Measurements from ENCODE around the gene MANBA. TPM values are rescaled to one million over a fixed set of nuclear protein-coding genes. Genes with fewer than 3 reads are reported as not detected.
"Not testable (repeated sequence)": the region's sequence is repeated elsewhere in the genome, so short reads cannot be mapped to it uniquely, and the experiment has no call there.

Gene MANBA
- total RNA-seq, 2 experiments from 2014 or later, result 9.8 to 11.0 TPM

- intact Hi-C loops (cut with micrococcal nuclease); H3K4me1 Mint-ChIP-seq (ENCODE audit: low read depth): not testable (repeated sequence)
These were observed 47.0 kb downstream of the MANBA start for GRCh38 chr4:102713774-102714173.

DNA sequence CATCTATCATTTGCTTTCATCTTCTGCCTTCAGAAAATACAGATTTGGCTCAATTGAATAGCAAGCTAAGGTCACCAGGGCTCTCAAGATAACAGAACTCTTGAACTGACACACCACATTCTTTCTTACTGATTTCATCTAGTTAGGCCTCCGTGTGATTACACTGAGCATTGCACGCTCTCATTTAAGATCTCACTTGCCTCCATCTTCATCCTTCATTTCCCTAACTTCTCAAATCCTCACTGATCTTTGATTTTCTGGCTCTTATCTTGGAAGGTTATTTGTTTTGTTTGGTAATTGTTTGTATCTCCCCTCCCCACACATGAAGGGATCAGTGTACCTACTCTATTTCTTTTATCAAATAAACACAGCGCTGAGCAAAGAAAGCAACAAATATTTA lies 47.7 kb downstream of the MANBA start:
- CTCF ChIA-PET, result interaction anchor here (0.7 to 1.0 kb wide), 2 partner anchors 17 to 289 kb away, joined by 3 read pairs; no protein-coding TSS in a partner anchor
- no peaks in the 10 kb centered on the region for H3K9me3 Mint-ChIP-seq
- H3K4me3 Mint-ChIP-seq, result no peak overlapping the region
- H3K27me3 Mint-ChIP-seq (ENCODE audit: low read depth), result no peaks in the 10 kb centered on the region
- intact Hi-C loops (cut with micrococcal nuclease), result no loop called here
- H3K27ac Mint-ChIP-seq, result no peak overlapping the region
- H3K4me1 Mint-ChIP-seq (ENCODE audit: low read depth), result peaks cover 3% of the 10 kb centered on the region
- peaks cover 13% of the 10 kb centered on the region for H3K36me3 Mint-ChIP-seq (ENCODE audit: low read depth)
- DNase-seq, result no peak

More at GRCh38 chr4:102713774-102714173, 47.0 kb downstream of the MANBA start:
- H3K36me3 Mint-ChIP-seq (ENCODE audit: low read depth), result peaks cover 15% of the 10 kb centered on the region
- CTCF ChIA-PET; H3K9me3 Mint-ChIP-seq; H3K27ac Mint-ChIP-seq; DNase-seq; H3K27me3 Mint-ChIP-seq (ENCODE audit: low read depth); H3K4me3 Mint-ChIP-seq: not testable (repeated sequence)

- H3K36me3 Mint-ChIP-seq (ENCODE audit: low read depth), result peaks cover 22% of the 10 kb centered on the region
- no peak overlapping the region for H3K27ac Mint-ChIP-seq
- intact Hi-C loops (cut with micrococcal nuclease), result no loop called here
- no peaks in the 10 kb centered on the region for H3K9me3 Mint-ChIP-seq
- DNase-seq, result no peak
- CTCF ChIA-PET, result no interaction called here
- peaks cover 3% of the 10 kb centered on the region for H3K4me1 Mint-ChIP-seq (ENCODE audit: low read depth)
- no peak overlapping the region for H3K4me3 Mint-ChIP-seq
- no peaks in the 10 kb centered on the region for H3K27me3 Mint-ChIP-seq (ENCODE audit: low read depth)
These were observed 49.8 kb downstream of the MANBA start for GRCh38 chr4:102710986-102711385.

DNA sequence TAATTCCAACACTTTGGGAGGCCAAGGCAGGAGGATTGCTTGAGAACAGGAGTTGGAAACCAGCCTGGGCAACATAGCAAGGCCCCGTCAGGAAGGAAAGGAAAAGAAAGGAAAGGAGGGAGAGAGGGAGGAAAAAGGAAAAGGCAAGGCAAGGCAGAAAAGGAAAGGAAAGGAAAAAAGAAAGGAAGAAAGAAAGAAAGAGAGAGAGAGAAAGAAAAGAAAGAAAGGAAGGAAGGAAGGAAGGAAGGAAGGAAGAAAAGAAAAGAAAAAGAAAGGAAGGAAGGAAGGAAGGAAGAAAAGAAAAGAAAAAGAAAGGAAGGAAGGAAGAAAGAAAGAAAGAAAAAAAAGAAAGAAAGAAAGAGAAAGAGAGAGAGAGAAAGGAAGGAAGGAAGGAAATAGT lies 51.7 kb downstream of the MANBA start:
- H3K4me1 Mint-ChIP-seq (ENCODE audit: low read depth); H3K4me3 Mint-ChIP-seq; CTCF ChIA-PET; H3K9me3 Mint-ChIP-seq; H3K27me3 Mint-ChIP-seq (ENCODE audit: low read depth); intact Hi-C loops (cut with micrococcal nuclease); DNase-seq; H3K27ac Mint-ChIP-seq: not testable (repeated sequence)
- H3K36me3 Mint-ChIP-seq (ENCODE audit: low read depth), result peaks cover 22% of the 10 kb centered on the region

DNA sequence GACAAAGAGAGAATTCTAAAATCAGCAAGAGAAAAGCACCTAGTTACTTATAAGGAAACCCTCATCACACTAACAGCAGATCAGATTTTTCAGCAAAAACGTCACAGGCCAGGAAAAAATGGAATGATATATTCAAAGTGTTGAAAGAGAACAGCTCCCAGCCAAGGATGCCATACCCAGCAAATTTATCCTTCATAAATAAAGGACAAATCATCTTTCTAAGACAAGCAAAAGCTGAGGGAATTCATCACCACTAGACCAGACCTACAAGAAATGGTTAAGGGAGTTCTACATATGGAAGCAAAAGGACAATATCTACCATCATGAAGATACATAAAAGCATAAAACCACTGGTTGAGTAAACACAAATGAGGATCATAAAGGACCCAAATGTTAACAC lies 53.6 kb downstream of the MANBA start:
- CTCF ChIA-PET, result no interaction called here
- Mint-ChIP-seq H3K4me3 (no peak overlapping the region), H3K9me3 (no peaks in the 10 kb centered on the region), H3K36me3 (ENCODE audit: low read depth) (peaks cover 15% of the 10 kb centered on the region), H3K27ac (no peak overlapping the region), H3K27me3 (ENCODE audit: low read depth) (no peaks in the 10 kb centered on the region), H3K4me1 (ENCODE audit: low read depth) (peaks cover 4% of the 10 kb centered on the region)
- intact Hi-C loops (cut with micrococcal nuclease), result no loop called here
- DNase-seq, result no peak

DNA sequence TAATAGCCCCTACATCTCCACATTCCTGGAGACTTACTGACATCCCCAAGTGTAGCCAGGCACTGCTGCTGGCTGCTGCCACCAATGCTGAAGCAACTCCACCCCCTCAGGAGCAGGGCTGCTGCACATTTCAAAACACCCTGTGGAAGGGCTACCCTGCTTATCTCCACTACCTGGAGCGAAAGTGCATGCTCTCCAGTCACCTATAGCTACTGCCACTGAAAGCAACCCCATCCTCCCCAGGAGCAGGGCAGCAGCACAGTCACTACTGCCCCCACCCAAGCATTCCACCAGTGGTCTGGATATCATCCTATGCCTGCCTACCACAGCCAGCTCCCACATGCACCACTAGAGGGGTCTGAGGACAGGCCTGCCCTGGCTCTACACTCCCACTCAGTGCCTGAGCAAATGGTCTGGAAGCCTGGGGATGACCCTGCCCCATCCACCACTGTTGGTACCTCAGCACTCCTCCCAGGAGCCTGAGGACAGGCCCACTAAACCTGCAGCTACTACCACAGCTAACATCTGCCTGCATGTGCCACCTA lies 55.3 kb downstream of the MANBA start:
- H3K4me1 Mint-ChIP-seq (ENCODE audit: low read depth), result peaks cover 4% of the 10 kb centered on the region
- H3K27ac Mint-ChIP-seq, result no peak overlapping the region
- CTCF ChIA-PET, result no interaction called here
- peaks cover 14% of the 10 kb centered on the region for H3K36me3 Mint-ChIP-seq (ENCODE audit: low read depth)
- intact Hi-C loops (cut with micrococcal nuclease), result no loop called here
- no peaks in the 10 kb centered on the region for H3K27me3 Mint-ChIP-seq (ENCODE audit: low read depth)
- no peak for DNase-seq
- H3K9me3 Mint-ChIP-seq, result no peaks in the 10 kb centered on the region
- H3K4me3 Mint-ChIP-seq, result no peak overlapping the region

DNA sequence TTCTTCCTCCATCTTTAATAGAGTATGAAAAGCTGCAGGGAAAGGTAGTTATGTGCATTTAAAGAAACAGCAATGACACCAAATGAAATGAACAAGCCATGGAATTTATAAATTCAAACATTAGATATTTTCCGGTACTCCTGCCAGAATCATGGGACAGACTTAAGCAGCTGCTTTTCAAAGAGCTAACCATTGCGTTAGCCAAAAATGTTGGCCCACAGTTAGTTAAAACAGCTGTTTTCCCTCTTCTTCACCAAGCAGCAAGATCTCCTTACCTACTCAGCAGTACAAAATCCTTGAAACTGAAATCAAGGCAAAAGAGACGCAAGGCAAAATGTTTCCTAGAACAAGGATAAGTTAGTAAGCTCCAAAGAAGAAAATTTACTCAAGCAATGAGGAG lies 64.0 kb downstream of the MANBA start:
- Mint-ChIP-seq H3K27me3 (ENCODE audit: low read depth) (no peaks in the 10 kb centered on the region), H3K36me3 (ENCODE audit: low read depth) (peaks cover 4% of the 10 kb centered on the region), H3K9me3 (no peaks in the 10 kb centered on the region), H3K4me1 (ENCODE audit: low read depth) (no peaks in the 10 kb centered on the region), H3K4me3 (no peak overlapping the region), H3K27ac (no peak overlapping the region)
- intact Hi-C loops (cut with micrococcal nuclease), result no loop called here
- no peak for DNase-seq
- CTCF ChIA-PET, result no interaction called here

- no peak overlapping the region for H3K4me3 Mint-ChIP-seq
- no peaks in the 10 kb centered on the region for H3K27me3 Mint-ChIP-seq (ENCODE audit: low read depth)
- CTCF ChIA-PET, result interaction anchor here (0.6 kb wide), 2 partner anchors 9 to 143 kb away, joined by 3 read pairs; no protein-coding TSS in a partner anchor
- peaks cover 5% of the 10 kb centered on the region for H3K36me3 Mint-ChIP-seq (ENCODE audit: low read depth)
- no peak overlapping the region for H3K27ac Mint-ChIP-seq
- no peak for DNase-seq
- intact Hi-C loops (cut with micrococcal nuclease), result no loop called here
- no peaks in the 10 kb centered on the region for H3K9me3 Mint-ChIP-seq
- H3K4me1 Mint-ChIP-seq (ENCODE audit: low read depth), result no peaks in the 10 kb centered on the region
These were observed 66.0 kb downstream of the MANBA start for GRCh38 chr4:102694791-102695190.

- no peak overlapping the region for H3K4me3 Mint-ChIP-seq
- no peak overlapping the region for H3K27ac Mint-ChIP-seq
- no peaks in the 10 kb centered on the region for H3K4me1 Mint-ChIP-seq (ENCODE audit: low read depth)
- no peaks in the 10 kb centered on the region for H3K27me3 Mint-ChIP-seq (ENCODE audit: low read depth)
- CTCF ChIA-PET, result interaction anchor here (0.6 kb wide), 1 partner anchor 768 kb away, joined by 3 read pairs; no protein-coding TSS in a partner anchor
- no peaks in the 10 kb centered on the region for H3K9me3 Mint-ChIP-seq
- intact Hi-C loops (cut with micrococcal nuclease), result no loop called here
- DNase-seq, result no peak
- H3K36me3 Mint-ChIP-seq (ENCODE audit: low read depth), result peaks cover 7% of the 10 kb centered on the region
These were observed 66.9 kb downstream of the MANBA start for GRCh38 chr4:102693861-102694260.

- DNase-seq, result no peak
- Mint-ChIP-seq H3K36me3 (ENCODE audit: low read depth) (peaks cover 7% of the 10 kb centered on the region), H3K4me1 (ENCODE audit: low read depth) (no peaks in the 10 kb centered on the region), H3K27me3 (ENCODE audit: low read depth) (no peaks in the 10 kb centered on the region), H3K4me3 (no peak overlapping the region), H3K27ac (no peak overlapping the region), H3K9me3 (no peaks in the 10 kb centered on the region)
- intact Hi-C loops (cut with micrococcal nuclease), result no loop called here
- CTCF ChIA-PET, result interaction anchor here (0.6 kb wide), 1 partner anchor 769 kb away, joined by 3 read pairs; no protein-coding TSS in a partner anchor
These were observed 67.4 kb downstream of the MANBA start for GRCh38 chr4:102693262-102693850.

GRCh38 chr4:102692474-102692873 lies 68.3 kb downstream of the MANBA start:
- Mint-ChIP-seq H3K4me1 (ENCODE audit: low read depth) (no peaks in the 10 kb centered on the region), H3K36me3 (ENCODE audit: low read depth) (peaks cover 7% of the 10 kb centered on the region), H3K27me3 (ENCODE audit: low read depth) (no peaks in the 10 kb centered on the region), H3K4me3 (no peak overlapping the region), H3K9me3 (no peaks in the 10 kb centered on the region), H3K27ac (no peak overlapping the region)
- CTCF ChIA-PET, result no interaction called here
- intact Hi-C loops (cut with micrococcal nuclease), result no loop called here
- DNase-seq, result no peak

- H3K9me3 Mint-ChIP-seq, result no peaks in the 10 kb centered on the region
- CTCF ChIA-PET, result no interaction called here
These were observed 72.8 kb downstream of the MANBA start for GRCh38 chr4:102687982-102688433.

DNA sequence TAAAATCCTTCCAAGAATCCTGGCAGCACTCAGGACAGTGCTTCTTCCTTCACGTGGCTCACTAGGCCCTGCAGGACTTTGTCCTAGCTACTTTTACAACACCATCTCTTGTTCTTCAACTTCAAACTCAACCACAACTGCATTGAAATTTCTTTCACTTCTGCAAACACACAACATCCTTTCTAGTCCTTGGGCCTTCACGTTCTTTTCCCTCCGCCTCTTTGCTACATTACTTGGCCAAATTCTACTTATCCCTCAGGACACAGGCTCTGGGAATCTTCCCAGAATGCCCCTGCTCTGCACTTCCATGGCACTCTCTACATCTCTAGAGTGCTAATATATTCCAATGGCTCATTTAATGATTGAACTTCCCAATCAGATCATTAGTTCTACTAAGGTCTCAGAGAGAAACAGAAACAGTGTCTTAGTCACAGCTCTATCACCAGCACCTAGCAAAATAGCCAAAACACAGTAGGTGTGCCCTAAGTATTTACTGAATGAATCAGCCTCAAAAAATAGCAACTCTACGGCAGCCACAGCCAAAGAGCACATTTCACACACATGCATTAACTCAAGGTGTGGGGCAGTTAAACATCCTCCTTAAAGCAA lies 73.3 kb downstream of the MANBA start:
- Mint-ChIP-seq H3K9me3 (no peaks in the 10 kb centered on the region), H3K4me3 (no peak overlapping the region), H3K36me3 (ENCODE audit: low read depth) (peaks cover 5% of the 10 kb centered on the region), H3K4me1 (ENCODE audit: low read depth) (no peaks in the 10 kb centered on the region), H3K27ac (no peak overlapping the region), H3K27me3 (ENCODE audit: low read depth) (no peaks in the 10 kb centered on the region)
- CTCF ChIA-PET, result interaction anchor here (0.6 kb wide), 1 partner anchor 108 kb away, joined by 3 read pairs; no protein-coding TSS in a partner anchor
- DNase-seq, result no peak
- intact Hi-C loops (cut with micrococcal nuclease), result no loop called here

More at GRCh38 chr4:102687982-102688433, 72.8 kb downstream of the MANBA start:
- Mint-ChIP-seq H3K27ac (no peak overlapping the region), H3K4me1 (ENCODE audit: low read depth) (no peaks in the 10 kb centered on the region), H3K27me3 (ENCODE audit: low read depth) (no peaks in the 10 kb centered on the region), H3K4me3 (no peak overlapping the region), H3K36me3 (ENCODE audit: low read depth) (peaks cover 5% of the 10 kb centered on the region)
- intact Hi-C loops (cut with micrococcal nuclease), result no loop called here
- no peak for DNase-seq
